AG09309 (cell line): ENCODE results near the gene LRRC17.

Source experiments
- DNase-seq: peaks from one replicate; pipeline ENCODE4 v3.0.0-alpha.2; 2010; ENCODE audit warnings: low read depth
- H3K4me3 ChIP-seq: 2 replicates; pipeline ENCODE4 v1.5.1; 2011; ENCODE audit warnings: mild to moderate bottlenecking, low read depth, low read length, moderate library complexity; ENCODE audit not compliant: control insufficient read depth
- CTCF ChIP-seq: IDR thresholded peaks from 2 replicates; pipeline ENCODE4 v1.5.1; 2011; ENCODE audit warnings: mild to moderate bottlenecking, low read depth, low read length, inconsistent platforms; ENCODE audit not compliant: insufficient read depth, control insufficient read depth; ENCODE audit errors: missing control alignments

LRRC17 gene

GRCh38 chr7:102912742-102913141 lies at the start of gene LRRC17:
Gene LRRC17, plus strand, starts transcription at chr7:102913000. Its CDS starts 20,914 bp downstream, at chr7:102933914.
- no peak for TF ChIP-seq CTCF
- DNase-seq, result peak; percentile 28
- peak within 1 kb of the TSS; percentile 24 for H3K4me3 ChIP-seq

- no peak for TF ChIP-seq CTCF
- H3K4me3 ChIP-seq, result no peak overlapping the region
- no peak for DNase-seq
Measured at GRCh38 chr7:102864958-102865357, 47.8 kb upstream of the LRRC17 start.

GRCh38 chr7:102866535-102867215 lies 46.1 kb upstream of the LRRC17 start:
- no peak overlapping the region for H3K4me3 ChIP-seq
- no peak for TF ChIP-seq CTCF
- DNase-seq, result no peak

- no peak for TF ChIP-seq CTCF
- no peak overlapping the region for H3K4me3 ChIP-seq
- DNase-seq, result no peak
Measured at GRCh38 chr7:102869195-102869594, 43.6 kb upstream of the LRRC17 start.

GRCh38 chr7:102872460-102872859 lies 40.3 kb upstream of the LRRC17 start:
- no peak for TF ChIP-seq CTCF
- DNase-seq, result peak; percentile 87
- no peak overlapping the region for H3K4me3 ChIP-seq

- no peak overlapping the region for H3K4me3 ChIP-seq
- TF ChIP-seq CTCF, result no peak
- no peak for DNase-seq
Measured at GRCh38 chr7:102873470-102874165, 39.2 kb upstream of the LRRC17 start.
